OCI-LY1 (cell line): Measurements from ENCODE around the gene LMBRD1.
"Not testable (repeated sequence)": the region's sequence is repeated elsewhere in the genome, so short reads cannot be mapped to it uniquely, and the experiment has no call there.

ENCODE experiments used
- H2AFZ ChIP-seq: fragments of 200-600 bp; sonication (generic), shearing (Covaris generic); 2 replicates; pipeline ENCODE4 v1.6.0; 2014; ENCODE audit warnings: antibody characterized with exemption, mild to moderate bottlenecking, low read length
- H3F3A ChIP-seq: fragments of 200-600 bp; sonication (generic), shearing (Covaris generic); 2 replicates; pipeline ENCODE4 v1.6.0; 2014; ENCODE audit warnings: mild to moderate bottlenecking, antibody characterized with exemption, low read length, moderate library complexity; ENCODE audit not compliant: insufficient read depth
- H3K27ac ChIP-seq: fragments of 200-600 bp; sonication (generic); 2 replicates; pipeline ENCODE4 v1.5.1; 2014; ENCODE audit warnings: low read length, mixed run types, mild to moderate bottlenecking, low read depth; ENCODE audit not compliant: poor library complexity, severe bottlenecking
- H3K27me3 ChIP-seq: fragments of 200-600 bp; sonication (generic); 2 replicates; pipeline ENCODE4 v1.6.0; 2014; ENCODE audit warnings: antibody characterized with exemption, mild to moderate bottlenecking, low read length, moderate library complexity; ENCODE audit not compliant: insufficient read depth
- H3K36me3 ChIP-seq: fragments of 200-600 bp; sonication (generic); 2 replicates; pipeline ENCODE4 v1.6.1; 2014; ENCODE audit warnings: mild to moderate bottlenecking, antibody characterized with exemption, low read length, moderate library complexity, mixed read lengths; ENCODE audit not compliant: insufficient read depth
- H3K4me1 ChIP-seq: fragments of 200-600 bp; sonication (generic); 2 replicates; pipeline ENCODE4 v1.5.1; 2014; ENCODE audit warnings: mild to moderate bottlenecking, low read length, moderate library complexity; ENCODE audit not compliant: insufficient read depth, severe bottlenecking
- H3K4me2 ChIP-seq: fragments of 200-600 bp; sonication (generic), shearing (Covaris generic); 2 replicates; pipeline ENCODE4 v1.6.1; 2014; ENCODE audit warnings: low read length
- H3K4me3 ChIP-seq: fragments of 200-600 bp; sonication (generic); 2 replicates; pipeline ENCODE4 v1.5.1; 2014; ENCODE audit warnings: low read length, low read depth, mild to moderate bottlenecking, mixed read lengths; ENCODE audit not compliant: poor library complexity, severe bottlenecking
- H3K79me2 ChIP-seq: fragments of 200-600 bp; shearing (Covaris generic); 2 replicates; pipeline ENCODE4 v1.6.1; 2016; ENCODE audit warnings: mixed run types, low read length, mixed read lengths; ENCODE audit not compliant: insufficient read depth
- H3K9ac ChIP-seq: fragments of 200-600 bp; sonication (generic), shearing (Covaris generic); 2 replicates; pipeline ENCODE4 v1.6.1; 2014; ENCODE audit warnings: mild to moderate bottlenecking, low read length, mixed read lengths
- H3K9me2 ChIP-seq: fragments of 200-600 bp; sonication (generic), shearing (Covaris generic); 2 replicates; pipeline ENCODE4 v1.6.1; 2014; ENCODE audit warnings: low read depth, mild to moderate bottlenecking, low read length, mixed read lengths
- H3K9me3 ChIP-seq: fragments of 200-600 bp; shearing (Covaris generic); 2 replicates; pipeline ENCODE4 v1.6.1; 2014; ENCODE audit warnings: low read length, mixed read lengths
- H4K20me1 ChIP-seq: fragments of 200-600 bp; sonication (generic), shearing (Covaris generic); 2 replicates; pipeline ENCODE4 v1.6.0; 2016; ENCODE audit warnings: mild to moderate bottlenecking, low read length; ENCODE audit not compliant: insufficient read depth
- CTCF ChIP-seq: fragments of 200-600 bp; sonication (generic), shearing (Covaris generic); IDR thresholded peaks from 2 replicates; pipeline ENCODE4 v1.5.1; 2017; ENCODE audit warnings: mild to moderate bottlenecking, antibody characterized with exemption, low read length, moderate library complexity, mixed read lengths
- EZH2 ChIP-seq: fragments of 200-600 bp; sonication (generic), shearing (Covaris generic); IDR thresholded peaks from 2 replicates; pipeline ENCODE4 v1.8.0; 2017; ENCODE audit warnings: borderline replicate concordance, mixed run types, mild to moderate bottlenecking, antibody characterized with exemption, low read length, moderate library complexity, mixed read lengths

The LMBRD1 gene

GRCh38 chr6:69790629-69791028, 6.2 kb downstream of the LMBRD1 start:
- H3F3A ChIP-seq = no peaks in the 10 kb centered on the region
- no peak overlapping the region for H3K9ac ChIP-seq
- peak overlapping the region; percentile 29 for H3K27ac ChIP-seq
- TF ChIP-seq CTCF = no peak
- no peak for TF ChIP-seq EZH2
- no peaks in the 10 kb centered on the region for H3K9me2 ChIP-seq
- no peaks in the 10 kb centered on the region for H3K9me3 ChIP-seq
- no peaks in the 10 kb centered on the region for H3K27me3 ChIP-seq
- H4K20me1 ChIP-seq = no peaks in the 10 kb centered on the region
- no peak overlapping the region for H2AFZ ChIP-seq
- peaks cover 42% of the 10 kb centered on the region for H3K4me1 ChIP-seq
- H3K79me2 ChIP-seq = peaks cover 68% of the 10 kb centered on the region
- H3K36me3 ChIP-seq = peaks cover 18% of the 10 kb centered on the region
- H3K4me3 ChIP-seq = no peak overlapping the region
- H3K4me2 ChIP-seq = no peak overlapping the region

- Histone ChIP-seq H3K27ac (no peak overlapping the region), H3K9me3 (no peaks in the 10 kb centered on the region), H3K9me2 (no peaks in the 10 kb centered on the region), H3K4me2 (no peak overlapping the region), H3K4me3 (no peak overlapping the region), H3K27me3 (no peaks in the 10 kb centered on the region), H2AFZ (no peak overlapping the region), H3K4me1 (peaks cover 39% of the 10 kb centered on the region), H3K79me2 (peaks cover 63% of the 10 kb centered on the region), H3K36me3 (peaks cover 18% of the 10 kb centered on the region), H4K20me1 (no peaks in the 10 kb centered on the region), H3F3A (no peaks in the 10 kb centered on the region), H3K9ac (no peak overlapping the region)
- TF ChIP-seq CTCF (no peak), EZH2 (no peak)
Measured at GRCh38 chr6:69789578-69789977, 7.2 kb downstream of the LMBRD1 start.

GRCh38 chr6:69787436-69787835, 9.4 kb downstream of the LMBRD1 start:
- peaks cover 57% of the 10 kb centered on the region for H3K79me2 ChIP-seq
- H2AFZ ChIP-seq = not testable (repeated sequence)

GRCh38 chr6:69785697-69786096, 11.1 kb downstream of the LMBRD1 start:
- TF ChIP-seq CTCF = no peak
- no peak for TF ChIP-seq EZH2
- no peak overlapping the region for H2AFZ ChIP-seq
- no peak overlapping the region for H3K27ac ChIP-seq
- no peak overlapping the region for H3K4me2 ChIP-seq
- no peaks in the 10 kb centered on the region for H3K9me2 ChIP-seq
- H3K9me3 ChIP-seq = no peaks in the 10 kb centered on the region
- H3K4me3 ChIP-seq = no peak overlapping the region
- peaks cover 52% of the 10 kb centered on the region for H3K79me2 ChIP-seq
- H3K4me1 ChIP-seq = peaks cover 19% of the 10 kb centered on the region
- no peak overlapping the region for H3K9ac ChIP-seq
- H3K36me3 ChIP-seq = peaks cover 25% of the 10 kb centered on the region
- no peaks in the 10 kb centered on the region for H3F3A ChIP-seq
- H3K27me3 ChIP-seq = no peaks in the 10 kb centered on the region
- no peaks in the 10 kb centered on the region for H4K20me1 ChIP-seq

More at GRCh38 chr6:69787436-69787835, 9.4 kb downstream of the LMBRD1 start:
- Histone ChIP-seq H3K36me3 (peaks cover 19% of the 10 kb centered on the region), H3K4me1 (peaks cover 32% of the 10 kb centered on the region)
- not testable (repeated sequence) for H3K4me3 ChIP-seq, H3K27ac ChIP-seq, H3K9ac ChIP-seq, H3K9me3 ChIP-seq, H3K9me2 ChIP-seq, H4K20me1 ChIP-seq, H3K27me3 ChIP-seq, H3K4me2 ChIP-seq, H3F3A ChIP-seq
